ENCODE measurements around the gene IRS2. TPM values are rescaled to one million over a fixed set of nuclear protein-coding genes. Genes with fewer than 3 reads are reported as not detected.

The IRS2 gene
- total and polyA plus RNA-seq, 4 donors: 4.0 to 9.1 (median 6.7) TPM

- no peak for TF ChIP-seq ATF3 (IDR thresholded peaks at IDR 0.05)
- TF ChIP-seq MAX (IDR thresholded peaks at IDR 0.05): no peak
- TF ChIP-seq EGR1 (IDR thresholded peaks at IDR 0.05; ENCODE audit: low read depth in 2 of 2): no peak
- TF ChIP-seq JUND (IDR thresholded peaks at IDR 0.05): no peak
- TF ChIP-seq REST (IDR thresholded peaks at IDR 0.05): no peak
- TF ChIP-seq RXRA (IDR thresholded peaks at IDR 0.05): no peak
- no peak for TF ChIP-seq TAF1 (conservative IDR thresholded peaks at IDR 0.05)
- no peak for TF ChIP-seq SP1 (IDR thresholded peaks at IDR 0.05)
- no peak for TF ChIP-seq NR2F2 (IDR thresholded peaks at IDR 0.05)
- TF ChIP-seq HNF4A (conservative IDR thresholded peaks at IDR 0.05): no peak
- TF ChIP-seq RAD21 (IDR thresholded peaks at IDR 0.05): no peak
- TF ChIP-seq FOXA2 (IDR thresholded peaks at IDR 0.05): no peak
- 85% methylated on average over 3 of the region's 3 CpGs for WGBS
- H3K27ac ChIP-seq (ENCODE audit: low read depth in 1 of 2, low read length in 2 of 2): no peak overlapping the region
Measured at GRCh38 chr13:109759609-109760008, 26.8 kb downstream of the IRS2 start.

GRCh38 chr13:109758937-109759480 is 27.4 kb downstream of the IRS2 start:
- no peaks in the 10 kb centered on the region for H3K9me3 ChIP-seq (ENCODE audit: control insufficient read depth in 4 of 4, low read length in 3 of 4)
- no peaks in the 10 kb centered on the region for H3K4me1 ChIP-seq (ENCODE audit: control insufficient read depth in 4 of 4, insufficient read depth in 4 of 4, low read length in 3 of 4)
- 92% methylated on average over 15 of the region's 15 CpGs for WGBS
- no peak overlapping the region for H3K27ac ChIP-seq (ENCODE audit: low read depth in 1 of 2, low read length in 2 of 2)
- no peak for TF ChIP-seq ZBTB33 (IDR thresholded peaks at IDR 0.05)
- no peak for TF ChIP-seq YY1 (IDR thresholded peaks at IDR 0.05)
- TF ChIP-seq EGR1 (IDR thresholded peaks at IDR 0.05; ENCODE audit: low read depth in 2 of 2): no peak
- no peak for TF ChIP-seq NR2F2 (IDR thresholded peaks at IDR 0.05)
- TF ChIP-seq REST (IDR thresholded peaks at IDR 0.05): no peak
- TF ChIP-seq MAX (IDR thresholded peaks at IDR 0.05): no peak
- TF ChIP-seq FOXA2 (IDR thresholded peaks at IDR 0.05): no peak
- no peak for TF ChIP-seq JUND (IDR thresholded peaks at IDR 0.05)
- no peak for TF ChIP-seq FOXA1 (IDR thresholded peaks at IDR 0.05)
- no peak for TF ChIP-seq RAD21 (IDR thresholded peaks at IDR 0.05)
- TF ChIP-seq ATF3 (IDR thresholded peaks at IDR 0.05): no peak
- no peak for TF ChIP-seq TAF1 (conservative IDR thresholded peaks at IDR 0.05)
- TF ChIP-seq RXRA (IDR thresholded peaks at IDR 0.05): no peak
- TF ChIP-seq HNF4A (conservative IDR thresholded peaks at IDR 0.05): no peak
- no peak for TF ChIP-seq CTCF (IDR thresholded peaks at IDR 0.05; ENCODE audit: low read depth, low read length, missing input control)
- no peak for TF ChIP-seq GABPA (IDR thresholded peaks at IDR 0.05 in 1 of 2, conservative IDR thresholded peaks at IDR 0.05 in 1 of 2)
- TF ChIP-seq SP1 (IDR thresholded peaks at IDR 0.05): no peak
- no peak for TF ChIP-seq HNF4G (IDR thresholded peaks at IDR 0.05)
- H3K4me3 ChIP-seq (ENCODE audit: low read depth in 1 of 3, low read length in 3 of 3): no peak overlapping the region
- no peaks in the 10 kb centered on the region for H3K27me3 ChIP-seq (ENCODE audit: control insufficient read depth in 4 of 4, insufficient read depth in 4 of 4, low read length in 3 of 4)
- no peak for DNase-seq (ENCODE audit: low spot score)
- H3K36me3 ChIP-seq (ENCODE audit: control insufficient read depth in 4 of 4, insufficient read depth in 3 of 4, low read depth in 1 of 4, low read length in 3 of 4): peaks cover 8 to 30% (median 22%) of the 10 kb centered on the region in 4 donors
- no peak overlapping the region for H3K9ac ChIP-seq (ENCODE audit: low read depth in 1 of 2, low read length in 2 of 2)

More at GRCh38 chr13:109759609-109760008, 26.8 kb downstream of the IRS2 start:
- H3K9ac ChIP-seq (ENCODE audit: low read depth in 1 of 2, low read length in 2 of 2): no peak overlapping the region
- H3K9me3 ChIP-seq (ENCODE audit: control insufficient read depth in 4 of 4, low read length in 3 of 4): no peaks in the 10 kb centered on the region
- no peaks in the 10 kb centered on the region for H3K4me1 ChIP-seq (ENCODE audit: control insufficient read depth in 4 of 4, insufficient read depth in 4 of 4, low read length in 3 of 4)
- no peak overlapping the region for H3K4me3 ChIP-seq (ENCODE audit: low read depth in 1 of 3, low read length in 3 of 3)
- H3K36me3 ChIP-seq (ENCODE audit: control insufficient read depth in 4 of 4, insufficient read depth in 3 of 4, low read depth in 1 of 4, low read length in 3 of 4): peaks cover 8 to 25% (median 17%) of the 10 kb centered on the region in 4 donors
- DNase-seq (ENCODE audit: low spot score): no peak
- no peaks in the 10 kb centered on the region for H3K27me3 ChIP-seq (ENCODE audit: control insufficient read depth in 4 of 4, insufficient read depth in 4 of 4, low read length in 3 of 4)
